ENCODE data around the gene DOCK10.

The DOCK10 gene

DNA sequence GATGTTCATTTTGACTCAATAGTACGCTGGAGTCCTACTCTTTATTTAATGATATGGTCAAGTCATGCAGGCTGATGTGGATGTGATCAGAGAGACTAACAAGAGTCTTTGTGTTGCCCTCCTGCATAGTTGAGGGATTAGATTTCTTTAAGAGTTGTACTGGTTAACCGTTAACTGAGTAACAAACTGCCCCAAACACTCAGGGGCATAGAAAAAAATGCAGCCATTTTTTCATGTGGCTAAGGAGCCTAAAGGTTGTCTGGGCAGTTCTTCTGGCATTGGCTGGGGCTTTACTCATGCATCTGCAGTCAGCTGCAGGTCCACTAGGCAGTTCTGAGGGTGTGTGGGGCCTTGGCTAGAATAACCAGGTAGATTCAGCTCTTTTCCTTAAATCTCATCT, 32.5 kb downstream of the DOCK10 start:
- DNase-seq = no peak

DNA sequence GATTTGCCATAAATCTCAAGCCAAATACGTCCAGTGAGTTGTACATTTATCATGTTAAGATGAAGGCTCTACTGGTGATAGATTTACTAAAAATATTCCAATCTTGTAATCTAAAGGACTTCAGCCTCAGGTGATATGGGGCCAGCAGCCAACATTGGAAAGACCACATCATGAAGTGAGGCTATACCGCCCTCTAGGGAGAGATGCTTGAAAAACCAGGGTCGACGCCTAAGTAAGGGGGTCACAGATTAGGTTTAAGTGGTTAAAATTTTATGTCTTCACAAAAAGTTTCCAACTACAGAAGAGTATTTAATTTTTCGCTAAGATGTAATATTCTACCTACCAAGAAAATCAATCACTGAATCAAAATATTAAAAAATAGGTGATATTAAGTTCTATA, 33.3 kb downstream of the DOCK10 start:
- DNase-seq = peak; percentile 51

GRCh38 chr2:225008179-225008856, 34.0 kb downstream of the DOCK10 start:
- no peak for DNase-seq

- DNase-seq = no peak
Measured at GRCh38 chr2:225006730-225007129, 35.5 kb downstream of the DOCK10 start.

GRCh38 chr2:225004597-225004996, 37.7 kb downstream of the DOCK10 start:
- no peak for DNase-seq

DNA sequence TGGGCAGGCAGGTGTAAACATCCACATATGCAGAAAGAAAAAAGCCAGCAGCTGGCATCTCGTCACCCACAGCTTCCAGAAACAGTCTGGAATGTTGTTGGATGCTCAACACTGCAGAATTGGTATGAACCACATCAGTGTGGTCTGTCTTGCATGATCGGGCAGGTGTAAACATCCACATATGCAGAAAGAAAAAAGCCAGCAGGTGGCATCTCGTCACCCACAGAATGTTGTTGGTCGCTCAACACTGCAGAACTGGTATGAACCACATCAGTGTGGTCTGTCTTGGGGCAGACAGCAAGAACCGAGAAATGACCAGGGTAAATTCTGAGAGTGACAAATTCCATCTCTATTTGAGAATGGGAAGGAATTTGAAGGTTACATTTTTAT, 39.6 kb downstream of the DOCK10 start:
- DNase-seq = peak; percentile 34

GRCh38 chr2:225002039-225002655, 40.1 kb downstream of the DOCK10 start:
- peak; percentile 89 for DNase-seq

DNA sequence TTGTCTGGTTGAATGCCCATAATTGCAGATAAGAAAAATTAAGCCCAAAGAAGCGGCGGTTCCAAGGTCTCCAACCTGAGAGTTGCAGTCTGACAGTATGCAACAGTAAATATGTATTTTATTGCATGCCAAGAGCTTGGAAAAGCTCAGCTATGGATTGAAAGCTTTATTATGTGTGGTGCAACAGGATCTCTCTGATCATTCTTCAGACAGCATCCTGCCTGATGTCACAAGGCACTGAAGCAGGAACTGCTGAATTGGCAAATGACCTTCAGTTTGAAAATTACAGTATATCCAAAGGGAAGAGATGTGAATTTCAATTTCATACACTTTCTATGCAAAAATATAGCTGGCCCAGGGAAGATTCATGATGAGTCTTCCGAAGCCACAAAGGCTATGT, 42.5 kb downstream of the DOCK10 start:
- no peak for DNase-seq

DNA sequence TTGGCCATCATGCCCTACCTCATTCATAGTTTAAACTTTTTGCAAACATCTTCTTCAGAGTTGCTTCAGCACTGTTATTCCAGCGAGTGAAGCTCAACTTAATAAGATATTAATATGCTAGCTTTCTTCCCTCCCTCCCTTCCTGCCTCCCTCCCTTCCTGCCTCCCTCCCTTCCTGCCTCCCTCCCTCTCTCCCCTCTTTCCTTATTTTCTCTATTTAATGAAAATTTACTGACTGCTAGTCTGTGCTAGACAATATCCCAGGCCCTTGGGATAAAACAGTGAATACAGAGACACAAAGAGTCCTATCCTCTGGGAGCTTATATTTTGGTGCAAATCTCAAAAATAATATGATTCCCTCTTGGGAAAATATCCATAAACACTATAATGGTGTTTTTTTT, 42.9 kb downstream of the DOCK10 start:
- no peak for DNase-seq

DNA sequence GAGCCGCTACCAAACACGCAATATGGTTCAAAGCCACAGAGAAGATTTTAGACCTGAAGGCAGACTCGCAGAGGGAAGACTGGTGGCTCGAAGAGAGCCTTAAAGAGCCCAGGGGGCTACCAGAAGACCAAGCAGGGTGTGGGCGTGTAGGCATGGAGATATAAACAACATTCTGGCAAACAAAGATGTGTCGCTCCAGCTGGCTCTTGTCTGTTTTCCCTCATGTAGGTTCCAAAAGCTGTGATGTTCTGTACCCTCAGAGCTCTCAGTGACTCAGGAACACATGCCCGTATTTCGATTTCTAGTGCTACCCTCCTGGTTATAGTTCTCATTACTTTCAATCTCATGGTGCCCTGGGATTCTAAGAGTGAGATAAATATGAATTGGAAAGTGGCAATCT, 44.5 kb downstream of the DOCK10 start:
- DNase-seq = no peak

- no peak for DNase-seq
Measured at GRCh38 chr2:224995419-224995818, 46.8 kb downstream of the DOCK10 start.

- DNase-seq = peak; percentile 18
Measured at GRCh38 chr2:224994242-224994823, 47.9 kb downstream of the DOCK10 start.

- DNase-seq = no peak
Measured at GRCh38 chr2:224990710-224991109, 51.6 kb downstream of the DOCK10 start.

GRCh38 chr2:224987733-224988132, 54.5 kb downstream of the DOCK10 start:
- no peak for DNase-seq

GRCh38 chr2:224986477-224986876, 55.8 kb downstream of the DOCK10 start:
- DNase-seq = no peak

- DNase-seq = no peak
Measured at GRCh38 chr2:224984637-224985036, 57.6 kb downstream of the DOCK10 start.

DNA sequence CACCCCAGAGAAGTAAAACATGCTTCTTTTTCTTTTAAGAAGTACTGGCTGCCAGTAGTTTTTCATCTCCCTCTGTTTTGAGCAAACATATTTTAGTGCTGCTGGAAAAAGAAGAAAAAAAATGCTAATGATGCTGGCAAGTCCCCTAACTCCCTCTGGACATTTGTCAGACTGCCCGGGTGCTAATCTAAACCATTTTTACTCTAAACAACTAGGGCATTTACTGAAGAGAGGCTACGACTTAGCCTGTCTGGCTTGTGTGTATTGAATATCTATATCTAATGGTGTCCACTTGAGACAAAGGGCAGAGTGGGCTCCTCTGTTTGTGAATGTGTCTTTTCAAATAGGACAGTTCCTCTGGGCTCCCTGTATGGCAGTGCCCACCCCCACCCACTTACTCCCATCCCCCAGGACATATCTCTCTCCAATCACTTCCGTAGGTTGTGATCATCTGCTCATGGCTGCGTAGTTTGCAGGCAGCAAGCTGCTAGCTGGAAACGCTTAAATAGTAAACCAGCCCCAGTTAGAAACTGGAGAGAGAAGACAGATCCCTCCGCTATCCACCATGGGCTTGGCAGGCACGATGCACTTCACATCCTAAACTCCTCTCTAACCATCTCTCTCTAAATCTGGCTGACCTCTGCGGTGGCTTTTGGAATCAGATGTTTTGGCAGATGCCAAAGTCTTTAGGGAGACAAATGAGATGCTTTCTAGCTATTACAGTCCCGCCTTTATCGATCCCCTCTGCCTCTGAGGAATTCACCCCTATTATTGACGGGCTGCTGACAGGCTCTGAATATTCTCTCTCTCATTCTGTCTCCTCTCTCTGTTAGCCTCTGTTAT, 58.3 kb downstream of the DOCK10 start:
- DNase-seq = no peak

GRCh38 chr2:224982910-224983711, 59.2 kb downstream of the DOCK10 start:
- peak; percentile 40 for DNase-seq

GRCh38 chr2:224982226-224982625, 60.0 kb downstream of the DOCK10 start:
- no peak for DNase-seq

- no peak for DNase-seq
Measured at GRCh38 chr2:224976629-224977525, 65.4 kb downstream of the DOCK10 start.

DNA sequence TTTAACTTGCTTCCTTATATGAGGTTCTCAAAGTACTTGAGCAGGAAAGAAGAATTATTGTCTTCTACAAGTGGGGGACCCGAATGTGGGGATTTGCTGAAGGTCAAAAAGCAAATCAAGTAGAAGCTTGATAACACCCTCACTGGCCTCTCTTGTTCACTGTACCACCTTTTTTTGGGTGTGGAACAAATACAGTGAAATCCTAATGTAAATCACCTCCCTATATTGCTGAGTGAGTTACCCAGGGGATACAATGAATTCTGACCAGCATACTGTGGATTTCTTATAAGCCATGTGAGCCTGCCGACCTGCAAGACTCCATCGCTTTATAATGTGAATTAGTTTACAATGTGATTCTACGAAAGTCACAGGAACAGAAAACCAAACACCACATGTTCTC, 66.5 kb downstream of the DOCK10 start:
- no peak for DNase-seq
